Left renal pelvis (tissue), 4 donors: ENCODE data around the gene MYOZ1. TPM values are rescaled to one million over a fixed set of nuclear protein-coding genes. Genes with fewer than 3 reads are reported as not detected.
A peak's percentile ranks its signal among the peaks of the same experiment; 100 is the strongest.

Source experiments
- DNase-seq, 4 donors: peaks; one replicate each; pipeline ENCODE4 v3.0.0-alpha.2; 2013; ENCODE audit warnings: low read depth in 4 of 4, low spot score in 3 of 4
- polyA plus RNA-seq, 4 donors: library from polyadenylated mRNA; unstranded; fragments of 120-200 nt; gene quantifications; one replicate each; pipeline ENCODE4 v1.2.1, GENCODE V29; 2013; ENCODE audit not compliant: insufficient read length in 4 of 4

MYOZ1 gene
- polyA plus RNA-seq, 4 donors: 1.4 to 5.8 (median 4.5) TPM

GRCh38 chr10:73601486-73601921 is 39.8 kb downstream of the MYOZ1 start:
- peak in 1 of 4 donors; percentile 41 for DNase-seq

- no peak for DNase-seq
These were observed 43.9 kb downstream of the MYOZ1 start for GRCh38 chr10:73597346-73597745.

GRCh38 chr10:73593812-73594211 is 47.5 kb downstream of the MYOZ1 start:
- DNase-seq: no peak

GRCh38 chr10:73593110-73593509 is 48.2 kb downstream of the MYOZ1 start:
- no peak for DNase-seq

GRCh38 chr10:73591935-73592699 is 49.2 kb downstream of the MYOZ1 start:
- peak in 2 of 4 donors; percentile 64 to 72 for DNase-seq

- DNase-seq: peak in 1 of 4 donors; percentile 12
These were observed 50.1 kb downstream of the MYOZ1 start, which contains the start of gene USP54 for GRCh38 chr10:73590881-73591799. TSS of gene USP54 (minus strand) at chr10:73591342. CDS start at chr10:73575658, 15,684 bp downstream.

GRCh38 chr10:73589563-73590126 is 51.6 kb downstream of the MYOZ1 start:
- DNase-seq: no peak

- DNase-seq: no peak
These were observed 52.6 kb downstream of the MYOZ1 start for GRCh38 chr10:73588656-73589055.

- DNase-seq: peak in 2 of 4 donors; percentile 26 to 50
These were observed 54.7 kb downstream of the MYOZ1 start for GRCh38 chr10:73586583-73586984.

- no peak for DNase-seq
These were observed 55.9 kb downstream of the MYOZ1 start for GRCh38 chr10:73585327-73585726.

GRCh38 chr10:73584737-73585136 is 56.5 kb downstream of the MYOZ1 start:
- DNase-seq: no peak

GRCh38 chr10:73581918-73582317 is 59.4 kb downstream of the MYOZ1 start:
- no peak for DNase-seq

Other genes with a start within 250 kb of the MYOZ1 start
- gene ANXA7, start 227.4 kb downstream of the MYOZ1 start, polyA plus RNA-seq: 100 to 1,000 TPM in 1 of 4 donors, 10 to 100 TPM in 3; 82.4 to 101 (median 91.3) TPM
- gene MSS51, start 207.9 kb downstream of the MYOZ1 start, polyA plus RNA-seq: 1 to 10 TPM; 1.5 to 5.0 (median 1.9) TPM
- 10 to 100 TPM; 70.6 to 87.0 (median 71.7) TPM for gene PPP3CB, start 145.4 kb downstream of the MYOZ1 start, polyA plus RNA-seq
- 10 to 100 TPM; 16.7 to 40.2 (median 33.9) TPM for gene USP54, start 50.1 kb downstream of the MYOZ1 start, polyA plus RNA-seq
- gene SYNPO2L, start 14.6 kb upstream of the MYOZ1 start, polyA plus RNA-seq: under 1 TPM; 0.19 to 0.81 (median 0.48) TPM
- gene AGAP5, start 56.6 kb upstream of the MYOZ1 start, polyA plus RNA-seq: 10 to 100 TPM in 3 of 4 donors, 1 to 10 TPM in 1; 4.8 to 32.9 (median 12.8) TPM
- gene SEC24C, start 102.9 kb upstream of the MYOZ1 start, polyA plus RNA-seq: 10 to 100 TPM; 54.4 to 70.3 (median 66.7) TPM
- 10 to 100 TPM; 31.6 to 54.2 (median 48.5) TPM for gene CHCHD1, start 140.6 kb upstream of the MYOZ1 start, polyA plus RNA-seq
- 100 to 1,000 TPM in 2 of 4 donors, 10 to 100 TPM in 2; 88.4 to 128 (median 102) TPM for gene ZSWIM8, start 144.1 kb upstream of the MYOZ1 start, polyA plus RNA-seq
- gene NDST2, start 170.1 kb upstream of the MYOZ1 start, polyA plus RNA-seq: 10 to 100 TPM; 24.1 to 37.1 (median 31.9) TPM
- 10 to 100 TPM; 20.0 to 32.1 (median 22.8) TPM for gene CAMK2G, start 233.1 kb upstream of the MYOZ1 start, polyA plus RNA-seq